ENCODE measurements around the gene CHMP2A.
"Not testable (repeated sequence)": the region's sequence is repeated elsewhere in the genome, so short reads cannot be mapped to it uniquely, and the experiment has no call there.

CHMP2A gene

GRCh38 chr19:58553799-58554493 is 959 bp downstream of the CHMP2A start:
- no peak for DNase-seq

- DNase-seq: no peak
Observed at GRCh38 chr19:58552655-58553054, 2.2 kb downstream of the CHMP2A start.

GRCh38 chr19:58551577-58552471 is 3.1 kb downstream of the CHMP2A start:
- DNase-seq: no peak

- DNase-seq: no peak
Observed at GRCh38 chr19:58551123-58551497, 3.8 kb downstream of the CHMP2A start.

GRCh38 chr19:58550362-58551122 is 4.4 kb downstream of the CHMP2A start:
- DNase-seq: no peak

- DNase-seq: no peak
Observed at GRCh38 chr19:58549664-58550361, 5.1 kb downstream of the CHMP2A start.

- no peak for DNase-seq
Observed at GRCh38 chr19:58548859-58549663, 5.8 kb downstream of the CHMP2A start.

- DNase-seq: no peak
Observed at GRCh38 chr19:58547323-58548312, 7.3 kb downstream of the CHMP2A start.

GRCh38 chr19:58546019-58546530 is 8.8 kb downstream of the CHMP2A start:
- no peak for DNase-seq

GRCh38 chr19:58545286-58546018 is 9.5 kb downstream of the CHMP2A start:
- no peak for DNase-seq

GRCh38 chr19:58544591-58545285 is 10.2 kb downstream of the CHMP2A start:
- peak; percentile 65 for DNase-seq

- DNase-seq: peak; percentile 100
Observed at GRCh38 chr19:58543826-58544590, 10.9 kb downstream of the CHMP2A start, which contains the start of gene TRIM28. Gene TRIM28 (plus strand): TSS chr19:58544064. CDS start chr19:58544758, 694 bp downstream.

- not testable (repeated sequence) for DNase-seq
Observed at GRCh38 chr19:58542641-58543372, 12.1 kb downstream of the CHMP2A start.

- not testable (repeated sequence) for DNase-seq
Observed at GRCh38 chr19:58539169-58539559, 15.7 kb downstream of the CHMP2A start.

GRCh38 chr19:58538257-58539168 is 16.4 kb downstream of the CHMP2A start:
- DNase-seq: no peak
